GM19438 (cell line): ENCODE data around the gene APRT.
"Not testable (repeated sequence)": the region's sequence is repeated elsewhere in the genome, so short reads cannot be mapped to it uniquely, and the experiment has no call there.

ENCODE experiments used
- ATAC-seq: cut with Tn5 transposase; IDR thresholded peaks from one replicate; pipeline ENCODE4 v1.9.1; 2021; ENCODE audit warnings: low read depth; ENCODE audit not compliant: unreplicated experiment

Gene APRT

DNA sequence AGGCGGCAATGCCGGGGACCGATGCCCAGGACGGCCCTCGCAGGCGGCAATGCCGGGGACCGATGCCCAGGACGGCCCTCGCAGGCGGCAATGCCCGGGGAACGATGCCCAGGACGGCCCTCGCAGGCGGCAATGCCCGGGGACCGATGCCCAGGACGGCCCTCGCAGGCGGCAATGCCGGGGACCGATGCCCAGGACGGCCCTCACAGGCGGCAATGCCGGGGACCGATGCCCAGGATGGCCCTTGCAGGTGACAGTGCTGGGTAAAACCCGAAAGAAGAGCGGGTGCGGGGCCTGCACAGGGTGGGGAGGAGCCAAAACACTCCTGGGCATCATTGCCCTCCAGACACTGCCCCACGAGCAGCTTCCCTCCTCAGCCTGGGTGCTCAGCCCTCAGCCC, 11.9 kb upstream of the APRT start:
- ATAC-seq = not testable (repeated sequence)

DNA sequence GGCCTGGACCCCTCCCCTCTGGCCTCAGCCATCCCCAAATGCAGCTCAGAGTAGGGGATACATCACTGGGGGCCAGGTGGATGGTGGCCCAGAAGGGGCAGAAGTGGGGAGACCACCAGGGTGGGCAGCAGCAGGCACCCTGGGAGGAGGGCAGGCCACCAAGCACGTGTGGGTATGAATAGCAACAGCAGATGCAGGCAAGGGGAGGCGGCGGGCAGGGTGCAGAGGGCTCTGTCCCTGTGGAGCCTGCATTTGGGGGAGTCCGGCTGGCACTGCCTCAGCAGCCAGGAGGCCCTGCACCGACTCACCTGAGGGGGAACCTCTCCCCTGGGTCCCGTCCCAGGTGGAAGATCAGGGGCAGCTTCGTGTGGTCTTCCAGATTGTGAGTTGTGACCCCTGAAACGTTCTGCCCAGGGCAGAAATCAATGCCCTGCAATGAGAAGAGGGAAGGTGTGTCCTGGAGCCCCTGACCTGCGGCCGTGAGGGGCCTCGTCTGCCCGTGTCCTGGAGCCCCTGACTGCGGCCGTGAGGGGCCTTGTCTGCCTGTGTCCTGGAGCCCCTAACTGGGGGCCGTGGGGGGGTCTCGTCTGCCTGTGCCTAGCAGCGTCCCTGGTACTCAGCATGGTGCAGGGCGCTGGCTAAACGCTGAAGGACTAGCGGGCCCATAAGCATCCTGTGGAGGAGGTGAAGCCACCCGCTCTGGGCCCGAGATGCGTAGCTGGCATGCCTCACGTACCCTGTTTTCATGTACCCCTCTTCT, 10.7 kb upstream of the APRT start:
- ATAC-seq = no peak

DNA sequence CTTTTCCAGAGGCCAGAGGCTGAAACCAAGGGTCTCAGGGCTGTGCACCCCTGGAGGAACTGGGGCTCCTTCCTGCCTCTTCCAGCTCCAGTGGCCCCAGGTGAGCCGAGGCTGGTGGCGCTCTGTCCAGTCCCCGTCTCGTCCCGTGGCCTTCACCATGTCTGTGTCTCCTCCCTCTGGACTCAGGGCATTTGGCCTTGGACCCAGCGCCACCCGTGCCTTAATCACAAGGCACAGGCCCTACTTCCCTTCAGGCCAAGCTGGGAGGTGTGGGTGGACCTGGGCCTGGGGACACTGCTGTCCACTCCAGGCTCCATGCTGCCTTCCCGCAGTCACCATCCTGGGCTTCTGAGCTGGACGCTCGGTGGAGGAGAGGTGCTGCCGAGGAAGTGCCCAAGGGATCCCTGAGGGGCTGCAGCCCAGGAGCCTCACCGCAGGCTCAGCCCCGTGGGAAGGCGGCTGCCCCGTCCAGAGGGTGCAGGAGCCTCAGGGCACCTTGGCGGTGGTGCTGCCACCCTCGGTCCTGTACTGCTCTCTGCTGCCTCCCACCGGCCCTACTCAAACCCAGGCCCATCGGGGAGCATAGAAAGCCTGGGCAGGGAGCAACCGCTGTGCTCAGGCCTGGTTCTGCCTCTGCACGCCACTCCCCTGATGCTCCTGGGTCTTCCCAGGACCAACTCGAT, 9.6 kb upstream of the APRT start:
- no peak for ATAC-seq

DNA sequence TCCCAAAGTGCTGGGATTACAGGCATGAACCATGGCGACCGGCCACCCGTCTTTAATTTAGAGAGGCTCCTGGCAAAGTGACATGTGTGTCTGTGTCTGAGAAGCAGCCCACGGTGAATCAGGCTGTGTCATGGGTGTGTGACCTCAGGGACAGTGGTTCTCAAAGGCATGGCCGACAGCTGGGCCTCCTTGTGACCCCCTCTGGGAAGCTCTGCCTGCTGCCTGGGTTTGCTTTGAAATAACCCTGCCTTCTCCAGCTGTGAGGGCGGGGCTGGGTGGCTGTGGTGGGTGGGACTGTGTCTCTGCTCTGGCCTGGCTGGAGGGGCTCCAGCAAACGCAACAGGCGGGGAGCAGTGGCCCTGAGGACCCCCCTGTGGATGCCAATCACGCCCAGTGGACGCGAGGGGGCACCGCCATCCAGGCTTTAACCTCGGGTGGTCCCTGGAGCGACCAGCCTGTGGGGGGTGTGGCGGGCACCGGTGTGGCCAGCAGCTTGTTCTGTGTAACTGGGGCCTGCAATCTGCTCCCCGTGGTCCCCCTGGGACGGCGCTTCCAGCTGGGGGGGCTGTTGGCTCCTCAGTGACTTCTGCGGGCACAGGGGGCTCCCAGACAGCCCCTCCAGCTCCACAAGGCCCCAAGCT, 8.8 kb upstream of the APRT start:
- ATAC-seq = no peak

DNA sequence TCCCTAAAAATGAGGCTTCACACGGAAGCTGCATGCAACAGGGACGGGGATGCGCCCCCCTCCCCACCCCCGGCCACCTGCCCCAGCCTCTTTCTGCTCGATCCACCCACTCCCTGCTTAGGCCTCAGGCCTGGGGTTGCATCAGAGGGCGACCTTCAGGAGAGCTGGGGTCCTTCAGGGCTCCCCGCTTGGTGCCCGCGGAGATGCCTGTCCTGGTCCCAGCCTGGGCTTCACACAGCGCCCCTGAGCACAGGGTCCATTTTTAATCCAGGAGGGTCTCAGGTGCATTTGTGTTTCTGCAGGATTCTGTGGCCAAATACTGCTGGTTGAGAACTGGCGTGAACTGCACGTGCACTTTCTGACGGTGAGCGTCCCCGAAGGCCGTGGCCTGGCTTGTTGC, 7.4 kb upstream of the APRT start:
- no peak for ATAC-seq

DNA sequence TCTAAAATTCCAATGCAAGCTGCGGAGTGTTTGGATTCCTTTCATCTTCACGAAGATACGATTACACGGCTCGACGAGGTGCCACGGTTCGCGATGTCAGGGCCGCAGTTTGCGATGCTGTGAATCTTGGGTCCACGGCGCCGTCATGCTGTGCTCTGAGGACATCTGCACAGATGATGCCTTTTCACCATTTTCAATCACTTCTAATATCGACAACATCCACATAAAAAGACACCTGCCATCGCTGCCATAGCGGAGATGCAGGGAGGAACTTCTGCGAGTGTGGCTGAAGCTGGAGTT, 6.8 kb upstream of the APRT start:
- no peak for ATAC-seq

DNA sequence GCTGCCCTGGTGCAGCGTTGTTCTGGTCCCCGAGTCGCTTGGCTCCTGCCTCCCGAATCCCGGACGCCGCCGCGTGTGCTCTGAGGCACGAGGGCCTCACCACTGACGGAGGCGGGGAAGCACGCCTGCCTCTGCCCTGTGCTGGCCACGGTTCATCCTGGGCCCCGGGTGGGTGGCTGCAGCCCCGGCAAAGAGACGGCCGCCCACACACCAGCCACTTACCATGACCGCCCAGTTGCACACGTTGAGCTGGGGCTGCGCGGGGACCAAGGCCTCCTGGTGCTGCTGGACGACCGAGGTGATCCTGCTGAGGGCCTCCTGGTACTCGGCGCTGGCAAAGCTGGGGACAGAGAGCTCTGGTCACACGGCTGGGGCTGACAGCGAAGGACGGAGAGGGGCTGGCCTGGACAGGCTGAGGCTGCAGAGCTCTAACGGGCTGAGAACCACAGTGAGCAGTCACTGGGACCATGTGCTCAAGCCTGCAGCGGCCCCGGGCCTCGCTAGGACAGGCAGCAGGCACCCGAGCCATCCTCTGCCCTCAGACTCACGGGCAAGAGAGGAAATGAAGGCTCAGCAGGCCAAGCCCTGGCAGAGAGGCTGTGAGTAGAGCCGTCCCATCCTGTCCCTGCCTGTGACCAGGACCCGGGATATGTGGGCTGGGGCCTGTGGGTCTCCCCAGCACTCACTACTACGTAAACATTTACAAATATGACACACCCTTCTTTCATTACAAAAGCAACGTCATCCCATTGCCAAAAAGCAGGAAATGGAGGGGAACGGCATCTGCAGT, 6.3 kb upstream of the APRT start:
- no peak for ATAC-seq

DNA sequence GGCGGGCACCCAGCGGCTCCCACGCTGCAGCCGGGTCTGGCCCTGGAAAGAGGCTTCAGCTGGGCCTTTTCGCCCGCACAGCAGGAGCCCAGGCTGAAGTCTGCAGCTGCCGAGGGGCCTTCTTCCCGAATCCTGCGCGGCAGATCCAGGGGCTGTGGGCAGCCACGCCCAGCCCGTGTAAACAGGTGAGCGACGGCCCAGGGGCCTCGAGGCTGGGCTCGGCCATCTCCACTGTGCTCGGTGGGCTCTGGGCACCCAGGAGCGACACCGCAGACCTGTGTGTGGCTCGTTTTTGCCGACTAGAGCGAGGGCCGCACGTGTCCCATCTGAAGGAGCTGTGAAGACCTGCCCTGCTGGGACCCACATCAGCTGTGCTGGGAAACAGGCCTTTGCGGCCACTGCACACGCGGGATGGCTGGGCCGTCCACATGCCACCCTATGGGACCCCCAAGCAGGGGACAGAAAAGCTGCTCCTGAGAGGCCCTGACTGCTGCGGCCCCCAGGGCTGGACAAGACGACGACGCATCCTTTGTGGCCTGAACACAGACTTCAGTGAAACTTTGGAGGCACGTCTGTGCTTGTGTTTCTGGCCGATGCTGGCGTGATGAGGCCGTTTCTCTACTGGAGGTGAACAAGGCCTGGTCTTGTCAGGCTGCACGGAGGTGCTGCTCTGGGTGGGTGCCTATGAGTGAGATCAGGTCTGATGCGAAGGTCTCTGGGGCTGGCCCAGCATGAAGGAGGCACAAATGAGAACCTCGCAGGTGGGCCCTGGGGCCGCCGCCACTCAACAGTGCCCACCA, 5.2 kb upstream of the APRT start:
- ATAC-seq = no peak

DNA sequence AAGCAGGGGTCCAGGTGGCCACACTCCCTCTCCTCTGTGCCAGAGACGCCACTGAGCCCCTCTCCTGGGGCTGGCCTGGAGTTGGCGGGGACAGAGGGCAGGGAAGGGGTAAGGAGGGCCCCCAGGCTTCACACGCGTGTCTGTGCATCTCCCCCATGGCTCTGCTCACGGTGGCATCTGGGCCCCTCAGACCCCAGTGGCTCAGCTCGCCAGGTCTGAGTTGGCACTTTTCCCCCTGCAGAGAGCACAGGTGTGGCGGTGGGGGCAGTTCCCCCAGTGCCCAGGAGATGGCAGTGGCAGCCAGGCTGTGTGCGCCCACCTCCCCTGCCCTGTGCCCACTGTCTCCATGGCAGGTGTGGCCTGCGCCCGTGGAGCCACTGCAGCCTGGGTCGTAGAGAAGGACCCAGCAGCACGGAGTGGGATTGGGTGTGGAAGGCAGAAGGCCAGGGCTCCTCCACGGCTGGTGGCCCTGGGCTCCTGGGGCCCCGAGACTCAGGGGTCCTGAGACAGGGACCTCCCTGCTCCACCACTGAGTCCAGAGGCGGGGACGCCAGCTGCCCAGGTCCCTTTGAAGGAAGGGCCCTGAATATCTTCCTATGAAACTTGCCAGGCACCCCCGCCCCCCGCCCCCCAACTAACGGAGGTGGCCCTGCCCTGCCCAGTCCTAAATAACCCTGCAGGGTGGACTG, 4.3 kb upstream of the APRT start:
- no peak for ATAC-seq

DNA sequence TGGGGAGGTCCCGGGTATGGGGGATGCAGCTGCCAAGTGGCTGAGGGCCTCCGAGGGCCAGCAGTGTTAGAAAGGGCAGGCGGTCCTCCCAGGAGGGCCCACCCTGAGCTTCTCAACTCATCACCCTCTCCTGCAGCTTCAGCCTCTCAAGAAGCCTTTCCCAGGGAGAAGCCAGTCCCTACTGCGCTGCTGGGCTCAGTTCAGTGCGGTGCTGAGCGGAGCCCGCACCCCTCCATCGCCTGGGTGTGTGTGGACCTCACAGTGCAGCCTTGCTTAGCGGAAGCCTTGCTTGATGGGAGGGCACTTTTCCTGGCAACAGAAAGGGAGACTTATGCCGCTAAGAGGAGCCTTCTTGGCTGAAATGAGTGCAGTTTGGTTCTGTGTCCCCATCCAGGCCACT, 3.5 kb upstream of the APRT start:
- ATAC-seq = no peak

DNA sequence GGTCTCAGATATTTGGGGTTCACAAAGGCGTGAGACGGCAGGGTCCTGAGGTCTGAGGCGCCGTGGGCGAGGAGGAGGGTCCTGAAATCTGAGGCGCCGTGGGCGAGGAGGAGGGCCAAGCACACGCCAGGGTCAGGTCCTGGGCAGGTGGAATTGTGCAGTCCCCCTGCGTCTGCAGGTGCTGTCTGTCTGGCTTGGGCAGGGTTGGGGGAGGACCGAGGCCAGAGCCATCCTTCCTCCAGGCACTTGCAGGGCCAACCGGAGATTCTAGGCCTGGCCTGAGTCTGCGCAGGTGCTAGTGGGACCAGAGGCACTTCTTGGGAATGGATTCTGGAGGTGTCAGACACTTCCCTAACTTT, 2.4 kb upstream of the APRT start:
- ATAC-seq = no peak

DNA sequence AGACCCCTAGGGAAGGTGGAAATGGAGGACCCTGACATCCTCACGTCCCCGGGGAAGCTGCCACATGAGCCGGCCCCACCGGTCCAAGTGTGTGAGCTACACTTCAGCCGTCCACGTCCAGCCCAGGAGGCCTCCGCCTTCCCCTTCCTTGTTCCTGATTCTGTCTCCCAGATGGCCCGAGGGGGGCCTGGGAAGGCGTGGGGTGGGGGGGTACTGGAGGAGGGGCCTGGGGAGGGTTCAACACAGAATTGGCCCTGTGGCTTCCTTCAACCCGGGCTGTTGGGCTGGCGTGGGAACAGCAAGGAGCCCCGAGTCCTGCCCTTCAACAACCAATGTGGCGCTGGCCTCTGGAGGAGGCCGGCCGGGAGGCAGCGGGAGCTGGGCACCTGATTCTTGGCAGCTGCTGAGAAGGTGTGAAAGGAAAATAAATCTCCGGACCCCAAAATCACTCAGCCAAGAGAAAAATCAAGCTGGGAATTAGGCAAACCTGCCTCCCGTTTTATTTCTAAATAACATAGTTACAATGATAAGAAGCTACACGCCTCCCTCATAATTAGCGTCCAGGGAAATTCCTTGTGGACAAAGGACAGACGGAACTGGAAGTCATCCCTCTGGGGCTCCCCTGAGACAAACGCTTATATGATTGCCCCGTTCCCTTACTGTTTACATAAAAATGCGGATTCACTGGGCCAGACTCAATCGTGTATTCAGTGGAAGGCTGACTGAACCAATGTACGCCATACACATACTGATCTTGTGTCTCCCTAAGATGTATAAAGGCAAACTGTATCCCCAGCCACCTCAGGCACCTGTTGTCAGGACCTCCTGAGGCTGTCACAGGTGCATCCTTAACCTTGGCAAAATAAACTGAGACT, 1.8 kb upstream of the APRT start:
- no peak for ATAC-seq

DNA sequence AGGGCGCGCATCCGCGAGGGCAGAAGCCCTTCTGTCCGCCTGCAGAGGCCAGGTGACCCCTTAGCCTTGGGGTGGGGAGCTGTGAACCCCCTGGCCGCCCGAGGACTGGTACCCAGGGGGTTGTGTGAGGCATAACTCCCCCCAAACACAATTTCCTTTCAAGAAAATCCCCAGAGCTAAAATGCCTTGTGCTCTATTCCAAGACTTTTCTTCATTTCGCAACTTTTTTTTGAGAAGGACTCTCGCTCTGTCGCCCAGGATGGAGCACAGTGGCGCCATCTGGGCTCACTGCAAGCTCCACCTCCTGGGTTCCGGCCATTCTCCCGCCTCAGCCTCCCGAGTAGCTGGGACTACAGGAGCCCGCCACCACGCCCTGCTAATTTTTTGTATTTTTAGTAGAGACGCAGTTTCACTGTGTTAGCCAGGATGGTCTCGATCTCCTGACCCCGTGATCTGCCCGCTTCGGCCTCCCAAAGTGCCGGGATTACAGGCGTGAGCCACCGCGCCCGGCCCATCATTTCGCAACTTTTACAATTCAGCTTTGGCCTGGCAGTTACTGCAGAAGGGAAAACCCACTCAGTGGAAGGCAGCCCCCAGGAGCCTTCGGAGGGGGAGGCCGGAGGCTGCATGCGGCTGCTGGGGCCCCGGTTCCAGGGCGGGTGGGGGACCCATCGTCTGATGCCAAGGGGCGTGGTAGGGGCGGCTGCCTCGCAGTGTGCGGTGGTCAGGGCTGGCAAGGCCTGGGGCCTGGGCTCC, 963 bp upstream of the APRT start:
- ATAC-seq = no peak

DNA sequence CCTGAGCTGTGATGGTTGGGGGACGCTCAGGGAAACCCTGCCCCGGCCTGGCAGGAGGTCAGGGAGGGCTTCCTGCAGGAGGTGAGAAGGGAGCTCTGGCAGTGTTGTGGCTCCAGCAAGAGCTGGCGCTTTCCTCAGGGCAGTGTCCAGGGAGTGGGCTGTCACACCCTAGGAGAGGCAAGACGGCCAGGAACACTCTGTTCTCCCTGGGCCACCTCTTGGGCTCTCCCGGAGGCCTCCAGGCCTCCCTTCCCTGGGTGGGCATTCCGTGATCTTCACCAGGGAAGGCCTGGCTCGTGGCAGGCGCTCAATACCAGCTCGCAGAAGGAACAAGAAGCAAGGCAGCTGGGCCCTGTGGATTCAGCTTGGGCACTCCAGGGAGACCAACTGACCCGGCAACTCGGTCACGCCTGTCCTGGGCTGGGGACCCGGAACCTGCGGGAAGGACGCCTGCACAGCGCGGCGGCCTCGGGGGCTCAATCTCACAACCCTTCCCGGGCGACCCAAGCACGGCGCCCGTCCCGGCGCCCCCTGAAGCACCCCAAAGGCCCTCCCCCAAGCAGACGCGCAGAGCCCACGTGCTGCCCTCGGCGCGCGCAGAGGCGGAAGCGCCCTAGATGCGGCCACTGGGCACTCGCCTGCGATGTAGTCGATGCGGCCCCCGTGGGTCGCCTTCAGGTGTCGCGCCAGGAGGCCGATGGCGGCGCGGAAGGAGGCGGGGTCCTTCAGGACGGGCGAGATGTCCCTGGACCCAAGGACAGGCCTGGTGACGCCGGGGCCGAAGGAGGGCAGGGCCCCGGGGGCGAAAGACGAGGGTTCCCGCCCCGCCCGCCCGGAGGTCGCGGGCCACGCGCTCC, 588 bp downstream of the APRT start:
- ATAC-seq = peak; percentile 48

DNA sequence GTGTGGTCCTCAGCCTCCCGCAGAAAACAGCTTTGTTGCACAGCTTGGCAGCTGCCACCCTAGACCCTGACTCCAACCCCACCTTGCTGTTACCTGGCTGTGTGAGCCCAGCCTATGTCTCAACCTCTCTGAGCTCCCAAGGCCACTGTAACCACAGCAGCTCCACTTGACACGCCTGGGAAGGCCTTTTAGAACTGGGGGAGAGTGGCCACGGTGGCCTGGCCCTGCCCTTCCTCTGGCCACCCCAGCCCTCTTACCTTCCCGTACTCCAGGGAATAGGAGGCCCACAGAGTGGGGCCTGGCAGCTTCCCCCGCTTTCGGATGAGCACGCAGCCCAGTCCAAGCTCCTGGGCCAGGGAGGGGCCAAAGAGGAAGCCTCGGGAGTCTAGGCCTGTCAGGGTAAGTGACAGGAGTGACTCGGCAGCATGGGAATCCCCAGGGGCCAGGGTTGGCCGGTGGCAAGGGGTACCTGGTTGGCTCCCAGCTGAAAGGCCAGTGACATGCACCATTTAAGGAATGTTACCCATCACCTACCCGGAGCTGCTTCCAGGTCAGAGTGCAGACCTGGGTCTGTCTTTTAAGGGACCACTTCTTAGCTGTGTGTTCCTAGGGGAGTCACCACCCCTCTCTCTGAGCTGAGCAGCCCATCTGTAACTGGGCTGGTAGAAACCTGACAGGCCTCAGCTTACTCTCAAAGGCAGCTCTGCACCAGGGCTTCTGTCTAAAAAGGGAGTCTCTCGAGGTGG, 1.4 kb downstream of the APRT start:
- no peak for ATAC-seq

DNA sequence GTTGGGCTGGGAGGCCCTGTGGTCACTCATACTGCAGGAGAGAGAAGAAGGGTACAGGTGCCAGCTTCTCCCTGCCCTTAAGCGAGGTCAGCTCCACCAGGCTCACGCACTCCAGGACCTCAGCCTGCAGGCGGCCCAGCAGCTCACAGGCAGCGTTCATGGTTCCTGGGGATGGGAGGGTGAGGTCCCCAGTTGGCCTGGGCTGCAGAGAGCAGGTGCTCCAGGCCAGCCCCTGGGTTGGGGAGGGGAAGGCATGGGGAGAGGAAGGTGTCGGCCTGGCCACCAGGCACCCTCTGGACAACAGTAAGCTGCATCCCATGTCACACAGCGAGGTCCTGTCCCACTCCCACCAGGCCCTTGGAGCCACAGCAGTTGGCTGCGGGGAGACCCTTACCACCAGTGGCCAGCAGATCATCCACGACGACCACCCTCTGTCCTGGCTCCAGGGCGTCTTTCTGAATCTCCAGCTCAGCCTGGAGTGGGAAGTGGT, 2.0 kb downstream of the APRT start:
- ATAC-seq = no peak
